OCI-LY1 (cell line): ENCODE results near the gene ARHGEF17.

ENCODE experiments used
- CTCF ChIP-seq: fragments of 200-600 bp; sonication (generic), shearing (Covaris generic); IDR thresholded peaks from 2 replicates; pipeline ENCODE4 v1.5.1; 2017; ENCODE audit warnings: mild to moderate bottlenecking, antibody characterized with exemption, low read length, moderate library complexity, mixed read lengths
- EZH2 ChIP-seq: fragments of 200-600 bp; sonication (generic), shearing (Covaris generic); IDR thresholded peaks from 2 replicates; pipeline ENCODE4 v1.8.0; 2017; ENCODE audit warnings: borderline replicate concordance, mixed run types, mild to moderate bottlenecking, antibody characterized with exemption, low read length, moderate library complexity, mixed read lengths

- TF ChIP-seq CTCF (peak; percentile 93), EZH2 (no peak)
These were observed 19.0 kb upstream of the ARHGEF17 start for GRCh38 chr11:73288873-73289707.
